GM18526 (cell line): ENCODE data around the gene DNM3.

Experiments
- POLR2A ChIP-seq: IDR thresholded peaks from 3 replicates; pipeline ENCODE4 v1.6.1; 2011; ENCODE audit not compliant: insufficient read length; ENCODE audit errors: extremely low read depth

DNM3 gene

GRCh38 chr1:172201572-172201971, 360.3 kb downstream of the DNM3 start:
- no peak for TF ChIP-seq POLR2A

DNA sequence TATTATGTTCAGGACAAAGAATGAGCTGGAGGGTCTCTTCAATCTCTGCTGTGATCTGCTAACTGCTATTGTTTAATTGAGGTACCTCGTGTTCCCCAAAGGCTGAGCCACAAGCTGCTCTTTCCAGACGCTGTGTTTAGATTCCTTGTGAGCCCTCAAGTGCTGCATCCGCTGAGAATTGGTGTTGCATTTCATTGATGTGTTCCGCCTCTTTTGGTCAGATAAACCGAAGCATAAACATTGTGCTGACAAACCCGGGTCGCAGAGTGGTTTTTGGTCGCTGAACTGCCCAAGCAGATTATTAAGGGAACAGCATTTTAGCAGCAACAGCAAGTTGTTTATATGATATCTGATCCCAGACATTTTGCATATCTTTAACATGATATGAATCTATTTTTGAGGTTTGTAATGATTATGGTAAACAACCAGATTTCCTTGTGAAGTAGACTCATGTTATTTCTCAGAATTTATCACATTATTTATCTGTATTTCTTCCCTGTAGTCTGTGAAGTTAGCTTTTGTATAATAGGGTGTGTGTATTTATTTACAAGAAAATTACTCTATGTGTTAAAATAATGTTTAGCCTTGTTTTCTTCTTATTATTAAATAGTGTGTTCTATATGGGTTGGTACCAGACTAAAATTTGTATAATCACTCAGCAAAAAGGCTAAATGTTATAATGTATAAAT, 362.0 kb downstream of the DNM3 start:
- TF ChIP-seq POLR2A, result no peak

DNA sequence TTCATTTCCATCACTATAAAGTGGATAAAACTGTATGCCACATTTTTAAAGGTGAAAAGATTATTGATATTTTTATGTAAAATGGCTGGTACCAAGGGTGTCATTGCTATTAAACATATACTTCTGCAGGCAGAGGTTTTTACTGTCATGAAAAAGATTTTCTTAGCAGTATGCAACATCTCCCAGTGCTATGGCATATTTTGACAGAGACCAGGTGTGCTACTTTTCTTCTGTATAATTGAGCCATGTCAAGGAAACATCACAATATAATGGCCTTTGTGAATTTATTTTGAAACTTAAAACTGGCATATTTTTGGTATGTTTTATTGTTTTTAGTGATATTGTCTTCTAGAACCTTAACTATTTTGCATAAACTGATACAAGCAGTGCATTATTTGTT, 362.6 kb downstream of the DNM3 start:
- TF ChIP-seq POLR2A, result no peak

DNA sequence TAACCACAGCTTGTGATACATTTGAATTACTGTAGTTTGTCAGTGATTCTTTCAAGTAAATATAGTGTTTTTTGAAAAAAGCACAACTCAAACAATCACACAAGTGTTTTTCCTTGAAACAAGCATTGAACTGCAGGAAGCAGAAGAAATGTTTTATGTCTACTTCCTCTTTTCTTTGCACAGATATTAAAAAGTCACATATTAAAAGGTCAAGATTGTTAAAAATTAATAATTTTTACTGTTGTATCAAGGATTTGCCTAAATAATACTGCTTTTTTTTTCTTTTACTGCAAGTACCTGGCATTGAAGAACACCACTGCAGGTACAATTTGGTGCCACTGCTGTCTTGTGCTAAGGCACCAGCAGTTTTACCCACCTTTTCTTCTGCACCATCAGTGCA, 365.0 kb downstream of the DNM3 start:
- no peak for TF ChIP-seq POLR2A

DNA sequence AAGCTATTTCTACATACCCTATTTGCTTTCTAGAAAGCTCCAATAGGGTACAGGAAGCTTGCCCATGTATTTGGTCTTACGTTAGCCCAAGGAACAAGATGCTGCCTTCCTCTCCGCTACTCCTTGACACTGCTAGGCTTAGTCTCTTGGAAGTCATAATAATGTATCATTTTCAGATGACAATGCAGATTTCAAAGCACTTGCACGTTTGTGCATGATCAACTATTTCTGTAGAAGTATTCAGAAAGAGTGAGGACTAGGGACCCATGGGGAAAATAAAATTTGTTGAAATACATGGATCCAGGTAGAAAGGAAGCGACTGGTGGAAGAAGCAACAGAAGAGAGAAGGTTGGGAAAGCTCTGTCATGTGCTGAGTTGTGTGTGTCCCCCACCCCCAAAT, 367.3 kb downstream of the DNM3 start:
- no peak for TF ChIP-seq POLR2A

DNA sequence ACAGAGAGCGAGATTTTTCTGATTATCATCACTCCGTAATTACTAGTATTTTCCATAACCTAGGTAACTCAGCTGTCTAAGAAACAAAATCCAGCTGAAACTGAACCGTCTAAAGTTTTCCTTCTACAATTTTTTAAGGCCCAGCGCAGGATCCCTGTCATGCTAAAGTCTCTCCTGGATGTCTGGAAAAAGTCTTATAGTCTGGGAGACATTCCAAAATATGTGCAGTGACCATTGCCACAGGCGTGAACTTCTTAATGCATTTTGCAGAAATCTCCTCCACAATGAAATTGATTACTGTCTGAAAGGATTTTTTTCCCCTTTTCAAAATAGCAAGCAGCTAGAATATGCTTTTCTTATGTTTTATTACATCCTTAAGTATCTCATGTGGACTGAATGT, 369.9 kb downstream of the DNM3 start:
- no peak for TF ChIP-seq POLR2A

- TF ChIP-seq POLR2A, result no peak
Measured at GRCh38 chr1:172212124-172212523, 370.8 kb downstream of the DNM3 start.

DNA sequence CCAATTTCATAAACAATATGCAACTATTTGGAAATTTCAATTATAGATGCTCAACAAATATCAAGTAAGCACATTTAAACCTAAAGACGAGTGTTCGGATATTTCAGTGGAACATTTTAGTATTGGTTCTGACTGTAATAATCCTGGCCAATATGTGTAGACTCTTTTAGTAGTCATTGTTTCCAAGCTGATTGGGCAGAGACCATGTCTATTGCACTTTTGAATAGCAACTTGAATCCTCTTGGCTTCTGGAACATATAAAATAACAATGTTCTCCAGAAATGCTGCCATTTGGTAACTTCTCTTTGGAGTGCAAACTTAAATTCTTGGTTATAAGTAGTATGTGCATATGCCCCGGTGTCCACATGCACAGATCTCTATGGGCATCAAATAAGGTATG, 373.7 kb downstream of the DNM3 start:
- TF ChIP-seq POLR2A, result no peak

DNA sequence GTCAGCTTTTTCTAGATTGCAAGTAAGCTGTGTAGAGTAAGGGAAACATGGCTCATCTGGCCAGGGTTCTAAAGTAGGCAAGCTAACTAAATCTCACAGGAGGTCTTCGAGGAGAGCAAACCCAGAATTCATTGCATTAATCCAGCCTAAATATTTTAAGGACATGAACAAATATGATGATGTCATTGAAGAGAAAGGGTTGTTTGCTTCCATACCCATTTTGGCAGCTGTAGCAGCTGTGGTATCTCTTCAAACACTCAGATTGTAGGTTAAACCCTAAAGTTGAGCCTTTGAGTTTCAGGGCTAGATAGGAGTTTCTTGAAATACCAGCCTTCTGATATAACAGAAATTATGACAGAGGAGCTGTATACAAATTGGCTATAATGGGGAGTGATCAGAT, 378.7 kb downstream of the DNM3 start:
- TF ChIP-seq POLR2A, result no peak

- TF ChIP-seq POLR2A, result no peak
Measured at GRCh38 chr1:172220376-172220775, 379.1 kb downstream of the DNM3 start.

DNA sequence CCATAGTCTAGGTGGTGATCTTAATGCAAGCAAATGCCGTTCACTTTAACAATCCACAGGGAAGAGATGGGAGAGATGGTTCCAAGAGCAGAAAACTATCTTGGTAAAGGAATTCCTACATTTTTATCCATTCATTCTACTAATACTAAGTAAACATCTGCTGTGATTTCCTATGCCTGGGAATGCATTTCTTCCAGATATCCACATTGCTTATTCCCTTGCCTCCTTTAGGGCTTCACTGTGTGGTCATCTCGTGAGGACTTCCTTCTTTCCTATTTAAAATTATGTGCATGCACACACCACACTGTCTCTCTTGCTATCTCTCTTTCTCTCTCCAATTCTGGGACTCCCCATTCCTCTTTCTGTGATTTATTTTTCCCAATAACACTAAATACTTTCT, 380.1 kb downstream of the DNM3 start:
- TF ChIP-seq POLR2A, result no peak

DNA sequence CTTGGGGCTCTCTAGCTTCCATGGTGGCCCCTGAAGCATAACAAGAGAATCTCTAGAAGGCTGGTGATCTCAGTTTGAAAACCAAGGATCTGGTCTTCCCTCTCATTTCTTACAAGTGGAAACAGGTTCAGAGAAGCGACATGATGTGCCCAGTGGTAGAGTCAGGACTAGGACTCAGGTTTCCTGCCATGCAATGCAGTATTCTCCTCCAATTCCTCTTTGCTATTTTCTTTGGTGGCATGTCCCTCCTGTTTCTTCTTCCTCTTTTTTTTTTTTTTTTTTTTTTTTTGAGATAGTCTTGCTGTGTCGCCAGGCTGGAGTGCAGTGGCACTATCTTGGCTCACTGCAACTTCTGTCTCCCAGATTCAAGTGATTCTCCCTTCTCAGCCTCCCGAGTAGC, 383.6 kb downstream of the DNM3 start:
- no peak for TF ChIP-seq POLR2A

GRCh38 chr1:172229942-172230341, 388.6 kb downstream of the DNM3 start:
- TF ChIP-seq POLR2A, result no peak

DNA sequence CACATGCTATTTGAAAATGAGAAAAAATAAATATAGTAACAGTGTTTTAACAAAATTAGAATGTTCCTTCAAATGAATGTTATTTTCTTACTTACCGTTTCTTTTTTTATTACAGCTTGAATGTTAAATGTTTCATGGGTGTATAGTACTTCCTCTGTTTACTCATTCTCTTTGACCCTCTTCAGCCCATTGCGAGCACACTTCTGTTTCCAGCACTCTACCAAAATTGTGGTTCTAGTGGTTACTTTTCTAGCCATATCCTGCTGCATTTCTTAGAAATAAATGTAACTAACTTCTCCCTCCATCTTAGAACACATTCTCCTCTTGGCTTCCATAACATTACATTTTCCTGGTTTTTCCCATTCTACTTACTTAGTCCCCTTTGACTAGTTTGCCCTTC, 389.2 kb downstream of the DNM3 start:
- no peak for TF ChIP-seq POLR2A

DNA sequence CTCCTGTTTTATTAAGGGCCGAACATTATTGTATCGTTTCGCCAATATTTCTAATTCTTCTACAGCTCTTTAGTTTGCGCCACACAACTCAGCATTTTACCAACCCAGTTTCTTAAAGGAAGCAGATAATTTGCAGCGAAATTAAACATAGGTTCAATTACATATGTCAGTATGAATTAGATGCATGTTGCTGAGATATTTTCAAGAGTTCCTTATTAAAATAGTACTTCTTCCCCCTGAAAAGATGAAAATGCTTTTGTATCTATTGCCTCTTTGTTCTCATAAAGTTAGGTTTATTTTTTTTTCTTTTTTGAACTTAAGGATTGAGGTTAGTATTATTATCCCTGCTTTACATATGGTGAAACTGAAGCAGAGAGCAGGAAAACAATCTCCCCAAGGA, 395.7 kb downstream of the DNM3 start:
- TF ChIP-seq POLR2A, result no peak

- TF ChIP-seq POLR2A, result no peak
Measured at GRCh38 chr1:172238158-172238557, 396.9 kb downstream of the DNM3 start.

GRCh38 chr1:172238965-172239364, 397.7 kb downstream of the DNM3 start:
- no peak for TF ChIP-seq POLR2A

GRCh38 chr1:172239901-172240300, 398.6 kb downstream of the DNM3 start:
- no peak for TF ChIP-seq POLR2A

DNA sequence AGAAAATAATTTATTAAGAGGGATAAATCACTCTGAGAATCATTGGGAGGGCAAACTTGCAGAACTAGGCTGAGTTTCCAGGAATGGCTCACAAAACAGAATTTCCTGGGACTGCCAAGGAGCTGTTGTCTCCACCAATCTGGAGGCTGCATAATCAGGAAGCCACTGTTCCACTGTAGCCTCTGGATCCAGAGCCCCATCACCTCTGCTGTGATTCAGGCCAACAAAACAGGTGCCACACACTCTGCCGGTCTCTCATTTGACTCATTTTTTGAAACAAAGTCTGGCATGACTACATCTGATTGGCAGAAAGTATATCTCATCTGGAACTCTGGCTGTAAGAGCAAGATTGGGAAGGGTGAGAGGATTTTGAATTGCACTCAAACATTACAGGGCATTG, 400.2 kb downstream of the DNM3 start:
- no peak for TF ChIP-seq POLR2A
